A549 (cell line): ENCODE measurements around the gene GDPD3. TPM values are rescaled to one million over a fixed set of nuclear protein-coding genes. Genes with fewer than 3 reads are reported as not detected.

ENCODE experiments used
- ATAC-seq, 2 experiments: fragments of 200-7000 bp in 1 of 2; fragments of >200 bp in 1 of 2; cut with Nextera tagmentation in 1 of 2; cut with Tn5 transposase in 1 of 2; 3 replicates each; pipeline versions ENCODE4 v1.8.0 to v1.9.1; 2018 to 2020; ENCODE audit warnings: mild to moderate bottlenecking in 1 of 2, moderate library complexity in 1 of 2
- CTCF ChIA-PET: fragments of 300-600 bp; sonication (Branson Sonifier 250); formaldehyde crosslinking; extraction: SDS; loops from one replicate; lab custom pipeline; 2021; ENCODE audit warnings: antibody characterized with exemption, inconsistent platforms; lab: Yijun Ruan, JAX
- POLR2A ChIA-PET: fragments of 350-600 bp; formaldehyde crosslinking; extraction: SDS; loops from one replicate; lab custom pipeline; 2021; ENCODE audit warnings: antibody characterized with exemption, inconsistent platforms; lab: Yijun Ruan, JAX
- DNase-seq, 2 experiments: peaks; one replicate each; pipeline versions ENCODE4 v3.0.0 to v3.0.0-alpha.2; 2011 to 2016; ENCODE audit warnings: low read depth in 1 of 2, low spot score in 1 of 2
- FAIRE-seq: peaks from 2 replicates; lab custom pipeline; 2011; peaks lifted over from hg19 to GRCh38; lab: Jason Lieb, UNC
- H3K27ac ChIP-seq, 2 experiments: fragments of >200 bp; sonication (Bioruptor Twin); formaldehyde crosslinking; 3 replicates each; pipeline ENCODE4 v1.5.1; 2016 to 2017
- H3K4me1 ChIP-seq: fragments of >200 bp; sonication (Bioruptor Twin); formaldehyde crosslinking; 3 replicates; pipeline ENCODE4 v1.6.1; 2016
- H3K4me2 ChIP-seq: fragments of >200 bp; sonication (Bioruptor Twin); formaldehyde crosslinking; 3 replicates; pipeline ENCODE4 v1.6.1; 2016
- H3K4me3 ChIP-seq: fragments of >200 bp; sonication (Bioruptor Twin); formaldehyde crosslinking; 3 replicates; pipeline ENCODE4 v1.5.1; 2016
- H3K9me3 ChIP-seq: fragments of >200 bp; sonication (Bioruptor Twin); formaldehyde crosslinking; 3 replicates; pipeline ENCODE4 v1.6.1; 2016
- ATOH8 ChIP-seq: fragments of 250-450 bp; sonication (Bioruptor Pico); IDR thresholded peaks from 2 replicates; pipeline ENCODE4 v1.5.0; 2020; ENCODE audit warnings: low read depth, mild to moderate bottlenecking, moderate library complexity
- CBX2 ChIP-seq: fragments of 200-600 bp; sonication (generic); IDR thresholded peaks from 2 replicates; pipeline ENCODE4 v1.6.1; 2016; ENCODE audit warnings: low read depth, mild to moderate bottlenecking, borderline replicate concordance
- CBX8 ChIP-seq: fragments of 200-600 bp; sonication (generic); IDR thresholded peaks from 2 replicates; pipeline ENCODE4 v1.6.1; 2016
- CEBPB ChIP-seq, 2 experiments: fragments of >200 bp in 1 of 2; sonication (Bioruptor Twin) in 1 of 2; formaldehyde crosslinking in 1 of 2; IDR thresholded peaks; 2 replicates each; pipeline ENCODE4 v1.6.1; 2012 to 2016
- CHD4 ChIP-seq: fragments of 200-600 bp; sonication (generic); IDR thresholded peaks from 2 replicates; pipeline ENCODE4 v1.6.1; 2016; ENCODE audit warnings: antibody characterized with exemption, mild to moderate bottlenecking, borderline replicate concordance
- E2F6 ChIP-seq: IDR thresholded peaks from 2 replicates; pipeline ENCODE4 v1.6.1; 2012; ENCODE audit warnings: low read depth, borderline replicate concordance
- EHF ChIP-seq: fragments of 250-450 bp; sonication (Bioruptor Pico); IDR thresholded peaks from 2 replicates; pipeline ENCODE4 v1.5.0; 2020; ENCODE audit warnings: mild to moderate bottlenecking
- EHMT2 ChIP-seq: fragments of 200-600 bp; sonication (generic); IDR thresholded peaks from 2 replicates; pipeline ENCODE4 v1.6.1; 2016; ENCODE audit warnings: antibody characterized with exemption, low read depth, mild to moderate bottlenecking, moderate library complexity
- EP300 ChIP-seq, 2 experiments: fragments of >200 bp; sonication (Bioruptor Twin); formaldehyde crosslinking; IDR thresholded peaks; 2 replicates in 1 of 2; 3 replicates in 1 of 2; pipeline ENCODE4 v1.6.1; 2016 to 2017
- HES2 ChIP-seq: fragments of >200 bp; sonication (Bioruptor Twin); formaldehyde crosslinking; IDR thresholded peaks from 2 replicates; pipeline ENCODE4 v1.6.1; 2016
- HOXB5 ChIP-seq: fragments of 250-450 bp; sonication (Bioruptor Pico); IDR thresholded peaks from 2 replicates; pipeline ENCODE4 v1.5.0; 2020; ENCODE audit warnings: mild to moderate bottlenecking, moderate library complexity
- JUN ChIP-seq, 2 experiments: fragments of >200 bp; sonication (Bioruptor Twin); formaldehyde crosslinking; IDR thresholded peaks; 2 replicates in 1 of 2; 3 replicates in 1 of 2; pipeline ENCODE4 v1.6.1; 2016 to 2017
- JUNB ChIP-seq: fragments of >200 bp; sonication (Bioruptor Twin); formaldehyde crosslinking; IDR thresholded peaks from 2 replicates; pipeline ENCODE4 v1.6.1; 2016
- KDM5A ChIP-seq: fragments of 200-600 bp; sonication (generic); IDR thresholded peaks from 2 replicates; pipeline ENCODE4 v1.6.1; 2016; ENCODE audit warnings: antibody characterized with exemption, mild to moderate bottlenecking
- MAFK ChIP-seq: fragments of 450-650 bp; IDR thresholded peaks from 2 replicates; pipeline ENCODE4 v1.6.1; 2014; ENCODE audit not compliant: partially characterized antibody
- MAX ChIP-seq: IDR thresholded peaks from 2 replicates; pipeline ENCODE4 v1.6.1; 2012
- NFE2L2 ChIP-seq: fragments of 150-350 bp; conservative IDR thresholded peaks from 2 replicates; pipeline ENCODE4 v1.6.1; 2014; ENCODE audit warnings: low read length
- NPAS2 ChIP-seq: fragments of 250-450 bp; sonication (Bioruptor Pico); IDR thresholded peaks from 2 replicates; pipeline ENCODE4 v1.8.0; 2022; ENCODE audit warnings: mild to moderate bottlenecking, moderate library complexity, borderline replicate concordance
- NR3C1 ChIP-seq: fragments of >200 bp; sonication (Bioruptor Twin); formaldehyde crosslinking; IDR thresholded peaks from 3 replicates; pipeline ENCODE4 v1.6.1; 2017
- POLR2A ChIP-seq: IDR thresholded peaks from 2 replicates; pipeline ENCODE4 v1.6.1; 2012; ENCODE audit warnings: mild to moderate bottlenecking, low read length
- RAD21 ChIP-seq, 2 experiments: fragments of >200 bp in 1 of 2; sonication (Bioruptor Twin) in 1 of 2; formaldehyde crosslinking in 1 of 2; IDR thresholded peaks in 1 of 2; conservative IDR thresholded peaks in 1 of 2; 2 replicates in 1 of 2; 3 replicates in 1 of 2; pipeline ENCODE4 v1.6.1; 2012 to 2018; ENCODE audit warnings: inconsistent platforms in 1 of 2
- RARB ChIP-seq: fragments of 250-450 bp; sonication (Bioruptor Pico); IDR thresholded peaks from 2 replicates; pipeline ENCODE4 v1.8.0; 2021; ENCODE audit warnings: mild to moderate bottlenecking, moderate library complexity
- RFX5 ChIP-seq: fragments of 450-650 bp; IDR thresholded peaks from 2 replicates; pipeline ENCODE4 v1.7.1; 2014; ENCODE audit warnings: antibody characterized with exemption, mild to moderate bottlenecking, moderate library complexity
- TFCP2L1 ChIP-seq: fragments of 250-450 bp; sonication (Bioruptor Pico); IDR thresholded peaks from 2 replicates; pipeline ENCODE4 v1.5.0; 2021; ENCODE audit warnings: mild to moderate bottlenecking
- TP53 ChIP-seq: fragments of 250-450 bp; sonication (Bioruptor Pico); IDR thresholded peaks from 2 replicates; pipeline ENCODE4 v1.5.0; 2021; ENCODE audit warnings: mild to moderate bottlenecking, moderate library complexity
- ZC3H11A ChIP-seq: fragments of 450-650 bp; IDR thresholded peaks from 2 replicates; pipeline ENCODE4 v1.6.1; 2014; ENCODE audit warnings: antibody characterized with exemption, mild to moderate bottlenecking
- ZFP36 ChIP-seq: fragments of 450-650 bp; IDR thresholded peaks from 2 replicates; pipeline ENCODE4 v1.6.1; 2014; ENCODE audit warnings: borderline replicate concordance; ENCODE audit not compliant: partially characterized antibody
- WGBS: methylation state at CpG from one replicate; pipeline ENCODE4 v1.1.6; 2017; ENCODE audit errors: missing lambda C conversion rate; 5-methylcytosine and 5-hydroxymethylcytosine counted together
- polyA plus RNA-seq, 4 experiments: library from polyadenylated mRNA; depleted of rRNA in 3 of 4; stranded (reverse); fragments of >200 nt; fragmentation: RNase III in 1 of 4; extraction: RNeasy Plus Mini Kit Qiagen cat#74134 plus additional on column Dnase treatment in 1 of 4; gene quantifications; 2 replicates in 3 of 4; 3 replicates in 1 of 4; pipeline ENCODE4 v1.2.3, GENCODE V29; 2011 to 2017
- TF ChIP-seq, protein P1 (sequence below): fragments of 250-450 bp; sonication (Bioruptor Pico); IDR thresholded peaks from 2 replicates; pipeline ENCODE4 v1.5.0; 2021; ENCODE audit warnings: mild to moderate bottlenecking, moderate library complexity, borderline replicate concordance
- TF ChIP-seq, protein P2 (sequence below): fragments of 450-650 bp; IDR thresholded peaks from 2 replicates; pipeline ENCODE4 v1.6.1; 2014; ENCODE audit warnings: antibody characterized with exemption

Gene GDPD3
- polyA plus RNA-seq, 2 of the 4 experiments (the other 2 are of a cell fraction): 0.58 to 1.8 TPM

DNA sequence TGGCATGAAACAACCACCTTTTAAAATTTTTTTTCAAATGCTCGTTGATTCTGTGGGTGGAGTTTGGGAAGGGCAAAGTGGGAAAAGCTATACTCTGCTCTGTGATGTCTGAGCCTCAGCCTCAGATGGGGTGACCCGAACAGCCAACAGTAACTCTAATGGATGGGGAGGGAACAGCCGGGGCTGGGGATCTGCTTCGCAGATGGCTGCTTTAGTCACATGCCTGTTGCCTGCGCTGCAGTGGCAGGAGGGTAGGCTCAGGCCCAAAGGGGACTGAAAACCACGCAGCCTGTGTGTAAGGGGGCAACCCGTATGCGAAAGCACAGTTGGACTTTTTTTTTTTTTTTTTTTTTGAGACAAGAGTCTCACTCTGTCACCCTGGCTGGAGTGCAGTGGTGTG lies 24.6 kb upstream of the GDPD3 start:
- Histone ChIP-seq H3K9me3 (no peaks in the 10 kb centered on the region), H3K27ac (no peak overlapping the region), H3K4me2 (no peak overlapping the region), H3K4me3 (no peak overlapping the region), H3K4me1 (peaks cover 4% of the 10 kb centered on the region; the same call in 1 of the 3 replicates)
- CTCF ChIA-PET: interaction anchor here (0.6 to 2.5 kb wide), 4 partner anchors 26 to 45 kb away, joined by 3 to 12 read pairs (median 7); partner anchors contain the start of genes GDPD3 and TBX6
- DNase-seq: no peak
- FAIRE-seq: no peak
- ATAC-seq: no peak
- 84% methylated on average over 8 of the region's 8 CpGs for whole genome bisulfite sequencing
- POLR2A ChIA-PET: no interaction called here
- TF ChIP-seq CBX8: no peak
- TF ChIP-seq EP300 (IDR thresholded peaks at IDR 0.05): no peak
- no peak for TF ChIP-seq MAX
- no peak for TF ChIP-seq RFX5
- TF ChIP-seq EHF (CRISPR knock-in tag): no peak
- no peak for TF ChIP-seq EHMT2
- no peak for TF ChIP-seq JUNB
- TF ChIP-seq MAFK: no peak
- no peak for TF ChIP-seq KDM5A
- no peak for TF ChIP-seq TP53 (CRISPR knock-in tag)
- TF ChIP-seq NR3C1: no peak
- TF ChIP-seq RAD21 (conservative IDR thresholded peaks at IDR 0.05 in 1 of 2, IDR thresholded peaks at IDR 0.05 in 1 of 2): no peak
- TF ChIP-seq CBX2: no peak
- TF ChIP-seq ZC3H11A: no peak
- TF ChIP-seq NPAS2: no peak
- no peak for TF ChIP-seq JUN (IDR thresholded peaks at IDR 0.05)
- TF ChIP-seq ZFP36: no peak
- TF ChIP-seq RARB: no peak
- TF ChIP-seq HOXB5 (CRISPR knock-in tag): no peak
- TF ChIP-seq, protein P1, sequence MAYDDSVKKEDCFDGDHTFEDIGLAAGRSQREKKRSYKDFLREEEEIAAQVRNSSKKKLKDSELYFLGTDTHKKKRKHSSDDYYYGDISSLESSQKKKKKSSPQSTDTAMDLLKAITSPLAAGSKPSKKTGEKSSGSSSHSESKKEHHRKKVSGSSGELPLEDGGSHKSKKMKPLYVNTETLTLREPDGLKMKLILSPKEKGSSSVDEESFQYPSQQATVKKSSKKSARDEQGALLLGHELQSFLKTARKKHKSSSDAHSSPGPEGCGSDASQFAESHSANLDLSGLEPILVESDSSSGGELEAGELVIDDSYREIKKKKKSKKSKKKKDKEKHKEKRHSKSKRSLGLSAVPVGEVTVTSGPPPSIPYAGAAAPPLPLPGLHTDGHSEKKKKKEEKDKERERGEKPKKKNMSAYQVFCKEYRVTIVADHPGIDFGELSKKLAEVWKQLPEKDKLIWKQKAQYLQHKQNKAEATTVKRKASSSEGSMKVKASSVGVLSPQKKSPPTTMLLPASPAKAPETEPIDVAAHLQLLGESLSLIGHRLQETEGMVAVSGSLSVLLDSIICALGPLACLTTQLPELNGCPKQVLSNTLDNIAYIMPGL (CRISPR knock-in tag): no peak

DNA sequence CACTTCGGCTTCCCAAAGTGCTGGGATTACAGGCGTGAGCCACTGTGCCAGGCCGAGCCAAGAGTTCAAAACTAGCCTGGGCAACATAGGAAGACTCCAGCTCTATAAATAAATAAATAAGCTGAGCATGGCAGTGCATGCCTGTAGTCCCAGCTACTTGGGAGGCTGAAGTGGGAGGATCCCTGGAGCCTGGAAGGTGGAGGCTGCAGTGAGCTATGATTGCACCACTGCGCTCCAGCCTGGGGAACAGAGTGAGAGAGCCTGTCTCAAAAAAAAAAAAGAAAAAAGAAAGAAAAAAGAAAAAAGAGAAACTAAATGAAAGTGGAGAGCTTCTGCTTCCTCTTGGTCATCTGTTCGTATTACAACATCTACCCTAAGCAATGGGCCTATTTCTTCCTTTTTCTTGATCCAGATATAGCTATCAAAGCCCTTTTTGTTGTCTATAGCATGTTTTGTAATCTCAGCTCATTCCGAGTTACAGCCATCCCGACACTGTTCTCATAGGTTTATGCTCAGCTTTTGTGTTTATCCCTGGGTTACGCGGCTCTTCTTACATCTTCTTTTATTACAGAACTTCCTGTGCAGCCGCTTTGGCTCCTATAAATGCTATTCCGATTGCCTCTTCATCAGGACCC lies 23.8 kb upstream of the GDPD3 start:
- WGBS: 82% methylated on average over 11 of the region's 11 CpGs

More for the DNA sequence above, 23.8 kb upstream of the GDPD3 start:
- no peak for ATAC-seq
- no peaks in the 10 kb centered on the region for H3K9me3 ChIP-seq
- H3K4me3 ChIP-seq: no peak overlapping the region
- POLR2A ChIA-PET: interaction anchor here (0.7 kb wide), 1 partner anchor 20 kb away, joined by 6 read pairs; no protein-coding TSS in a partner anchor
- DNase-seq: no peak
- no peak for TF ChIP-seq NFE2L2
- no peak for TF ChIP-seq ATOH8 (CRISPR knock-in tag)
- TF ChIP-seq HES2: no peak
- no peak for TF ChIP-seq MAX
- TF ChIP-seq CHD4: no peak
- TF ChIP-seq ZC3H11A: no peak
- TF ChIP-seq RAD21 (conservative IDR thresholded peaks at IDR 0.05 in 1 of 2, IDR thresholded peaks at IDR 0.05 in 1 of 2): no peak
- no peak for TF ChIP-seq TFCP2L1
- TF ChIP-seq, protein P2, sequence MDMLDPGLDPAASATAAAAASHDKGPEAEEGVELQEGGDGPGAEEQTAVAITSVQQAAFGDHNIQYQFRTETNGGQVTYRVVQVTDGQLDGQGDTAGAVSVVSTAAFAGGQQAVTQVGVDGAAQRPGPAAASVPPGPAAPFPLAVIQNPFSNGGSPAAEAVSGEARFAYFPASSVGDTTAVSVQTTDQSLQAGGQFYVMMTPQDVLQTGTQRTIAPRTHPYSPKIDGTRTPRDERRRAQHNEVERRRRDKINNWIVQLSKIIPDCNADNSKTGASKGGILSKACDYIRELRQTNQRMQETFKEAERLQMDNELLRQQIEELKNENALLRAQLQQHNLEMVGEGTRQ: no peak
- no peak for TF ChIP-seq POLR2A
- no peak for TF ChIP-seq CEBPB (IDR thresholded peaks at IDR 0.05)
- TF ChIP-seq E2F6: no peak
- no peak for TF ChIP-seq MAFK
- no peak overlapping the region for H3K4me2 ChIP-seq
- CTCF ChIA-PET: interaction anchor here (0.7 to 2.5 kb wide), 4 partner anchors 13 to 45 kb away, joined by 3 to 12 read pairs (median 8); partner anchors contain the start of genes GDPD3 and TBX6
- peaks cover 4% of the 10 kb centered on the region; the same call in 1 of the 3 replicates for H3K4me1 ChIP-seq
- FAIRE-seq: no peak
- H3K27ac ChIP-seq: no peak overlapping the region
